ENCODE measurements around the gene TRAPPC14. TPM values are rescaled to one million over a fixed set of nuclear protein-coding genes. Genes with fewer than 3 reads are reported as not detected.

TRAPPC14 gene
- total and polyA plus RNA-seq, 2 of the 8 experiments (the other 6 are each of a cell fraction or from before 2014, with no cell fraction given) = 11.9 to 22.1 TPM

DNA sequence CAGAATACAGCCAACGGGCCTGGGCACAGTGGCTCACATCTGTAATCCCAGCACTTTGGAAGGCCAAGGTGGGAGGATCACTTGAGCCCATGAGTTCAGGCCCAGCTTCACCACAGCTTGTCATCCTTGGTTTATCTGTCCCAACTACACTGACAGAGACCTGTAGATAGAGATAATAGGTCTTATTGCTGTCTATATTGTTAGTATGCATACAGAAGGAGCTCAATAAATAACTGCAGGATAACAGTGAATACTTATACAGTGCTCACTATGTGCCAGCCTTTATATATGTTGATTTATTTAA lies 37.8 kb downstream of the TRAPPC14 start:
- H3K27ac ChIP-seq (ENCODE audit: low read depth, low read length) = no peak overlapping the region
- no peak overlapping the region for H2BK120ac ChIP-seq (replicated peaks; ENCODE audit: low read depth, low read length)
- no peak overlapping the region for H4K5ac ChIP-seq (ENCODE audit: insufficient read length, low read depth, low read length)
- peak overlapping the region; percentile 74 to 92 for H3K4me2 ChIP-seq (ENCODE audit: insufficient read depth in 1 of 2, low read depth in 2 of 2, low read length in 2 of 2)
- H4K20me1 ChIP-seq (replicated peaks in 1 of 2; ENCODE audit: control insufficient read depth in 1 of 2, insufficient read depth in 2 of 2, low read length in 2 of 2) = peaks cover 0 to 1% of the 10 kb centered on the region in 2 experiments
- H2AK5ac ChIP-seq (ENCODE audit: low read depth, low read length) = no peak overlapping the region
- H3K36me3 ChIP-seq (ENCODE audit: control insufficient read depth in 2 of 4, insufficient read depth in 4 of 4, low read length in 3 of 4) = no peaks in the 10 kb centered on the region
- H3K23me2 ChIP-seq (ENCODE audit: low read depth, low read length) = peaks cover 8% of the 10 kb centered on the region
- no peak overlapping the region for H3K23ac ChIP-seq (ENCODE audit: insufficient read length)
- no peak overlapping the region for H4K91ac ChIP-seq (replicated peaks; ENCODE audit: insufficient read length, low read length)
- no peak overlapping the region for H2AFZ ChIP-seq (ENCODE audit: low read length)
- peaks cover 0 to 6% of the 10 kb centered on the region in 2 experiments; a peak in 1 of 4 replicates for H3K79me2 ChIP-seq (ENCODE audit: control insufficient read depth in 1 of 2, insufficient read depth in 2 of 2, low read length in 2 of 2)
- no peak overlapping the region for H3K4ac ChIP-seq (replicated peaks; ENCODE audit: insufficient read length, low read depth, low read length)
- H3K4me1 ChIP-seq (replicated peaks in 1 of 4; ENCODE audit: control insufficient read depth in 3 of 4, insufficient read depth in 4 of 4, low read length in 3 of 4) = peaks cover 0 to 5% (median 1%) of the 10 kb centered on the region in 4 experiments; a peak in 4 of 7 replicates
- FAIRE-seq = no peak
- peak overlapping the region in 3 of 4 experiments; percentile 75 to 98 (median 92); a peak in 4 of 8 replicates for H3K4me3 ChIP-seq (ENCODE audit: extremely low read depth in 1 of 4, insufficient read depth in 2 of 4, low read depth in 3 of 4, low read length in 4 of 4)
- H3K9ac ChIP-seq (replicated peaks in 1 of 4; ENCODE audit: extremely low read depth in 1 of 4, low read depth in 3 of 4, low read length in 3 of 4) = no peak overlapping the region
- no peak overlapping the region for H3K18ac ChIP-seq (ENCODE audit: extremely low read depth, low read length)
- no peak for DNase-seq (ENCODE audit: low read depth in 1 of 2, low spot score in 2 of 2)
- no peaks in the 10 kb centered on the region for H3K9me3 ChIP-seq (ENCODE audit: insufficient read depth in 2 of 2, low read depth in 1 of 2, low read length in 1 of 2)
- 0 out of 2 replicates have a peak, but pooled peaks cover 4% of the 10 kb centered on the region for H3K79me1 ChIP-seq (ENCODE audit: low read depth, low read length)
- no peak overlapping the region for H3K14ac ChIP-seq (ENCODE audit: insufficient read length)
- H2BK20ac ChIP-seq (ENCODE audit: low read length) = no peak overlapping the region
- POLR2A ChIA-PET (ENCODE audit: partially characterized antibody) = interaction anchor here (1.1 to 19.1 kb wide), 8 partner anchors 9 to 47 kb away, joined by 4 to 414 read pairs (median 7); partner anchors contain the start of genes AP4M1, COPS6, GAL3ST4 and MCM7
- H4K8ac ChIP-seq (ENCODE audit: extremely low read depth, insufficient read depth, low read length) = no peak overlapping the region
- H3K27me3 ChIP-seq (replicated peaks in 1 of 4; ENCODE audit: control insufficient read depth in 3 of 4, extremely low read depth in 1 of 4, insufficient read depth in 3 of 4, low read length in 3 of 4) = no peaks in the 10 kb centered on the region
- H2BK12ac ChIP-seq (ENCODE audit: low read depth, low read length) = no peak overlapping the region
- H3K56ac ChIP-seq (replicated peaks; ENCODE audit: insufficient read length, low read depth, low read length) = no peak overlapping the region
- H2BK5ac ChIP-seq (ENCODE audit: low read depth, low read length) = no peak overlapping the region
- WGBS, 2 experiments (ENCODE audit: extremely low coverage in 1 of 2, insufficient coverage in 1 of 2, insufficient read length in 1 of 2, insufficient replicate concordance in 2 of 2, low coverage in 1 of 2, low lambda C conversion rate in 2 of 2, missing lambda C conversion rate in 1 of 2) = 89% methylated on average over 1 of the region's 1 CpG; no CpG with 5 or more reads in 1 of the 2 experiments
- no peak overlapping the region for H2BK15ac ChIP-seq (ENCODE audit: low read length)
- CTCF ChIA-PET (ENCODE audit: partially characterized antibody) = interaction anchor here (0.7 to 1.6 kb wide), 4 partner anchors 10 to 96 kb away, joined by 3 to 10 read pairs (median 4); no protein-coding TSS in a partner anchor
- TF ChIP-seq, protein P1, sequence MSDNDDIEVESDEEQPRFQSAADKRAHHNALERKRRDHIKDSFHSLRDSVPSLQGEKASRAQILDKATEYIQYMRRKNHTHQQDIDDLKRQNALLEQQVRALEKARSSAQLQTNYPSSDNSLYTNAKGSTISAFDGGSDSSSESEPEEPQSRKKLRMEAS (IDR thresholded peaks at IDR 0.05) = no peak
- TF ChIP-seq BACH1 (IDR thresholded peaks at IDR 0.05; ENCODE audit: low read length) (no peak), PHF8 (conservative IDR thresholded peaks at IDR 0.05; ENCODE audit: low read depth, low read length) (no peak), TAF7 (optimal IDR thresholded peaks at IDR 0.05; ENCODE audit: borderline replicate concordance, low read depth, low read length) (no peak), YY1 (IDR thresholded peaks at IDR 0.05; ENCODE audit: low read depth, low read length) (no peak), RXRA (IDR thresholded peaks at IDR 0.05; ENCODE audit: insufficient read depth, low read depth, low read length) (no peak), JUND (IDR thresholded peaks at IDR 0.05; ENCODE audit: low read length) (no peak)

Measured in H1 (cell line).